ENCODE results near the gene RPH3AL.
"Not testable (repeated sequence)": the region's sequence is repeated elsewhere in the genome, so short reads cannot be mapped to it uniquely, and the experiment has no call there.

Gene RPH3AL

DNA sequence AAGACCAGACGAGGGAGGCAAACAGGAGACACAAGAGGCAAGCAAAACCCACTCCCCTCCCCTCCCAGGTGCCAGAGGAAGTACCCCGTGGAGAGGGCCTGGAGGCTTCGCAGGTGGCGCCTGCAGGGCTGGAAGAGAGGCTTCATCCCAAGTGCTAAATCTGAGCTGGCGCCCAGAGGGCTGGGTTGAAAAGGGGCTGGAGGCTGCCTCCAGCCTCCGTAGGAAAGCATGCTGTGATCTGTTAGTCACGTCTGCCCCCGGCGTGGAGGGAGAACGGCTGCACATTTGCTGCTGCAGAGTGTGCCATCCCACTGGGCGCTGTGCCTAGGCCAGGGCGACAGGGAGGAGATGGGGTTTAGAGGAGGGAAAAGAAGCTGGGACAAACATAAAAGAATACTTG, 16.9 kb downstream of the RPH3AL start:
- no peak for DNase-seq

DNA sequence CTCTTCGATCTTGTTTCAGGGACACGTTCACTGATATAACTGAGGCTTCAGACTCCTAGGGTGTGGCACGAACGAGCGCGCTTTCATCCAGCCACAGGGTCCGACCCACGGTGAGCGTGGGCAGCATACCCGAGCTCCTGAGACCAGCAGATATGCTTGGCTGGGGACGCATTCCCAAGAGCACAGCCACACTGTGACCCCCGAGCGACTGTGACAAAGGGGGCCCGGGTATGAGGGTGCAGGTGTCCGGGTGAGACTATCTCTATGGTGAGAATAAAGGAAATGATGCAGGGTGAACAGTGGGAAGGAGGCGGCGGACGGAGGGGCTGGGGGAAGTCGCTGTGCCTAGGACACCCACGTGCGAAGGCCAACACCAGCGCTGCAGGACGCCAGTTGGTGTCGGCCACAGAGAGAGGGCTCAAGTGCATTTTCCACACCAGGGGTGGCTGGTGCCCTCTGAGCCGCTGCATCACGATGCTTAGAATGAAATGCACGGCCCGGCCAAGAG, 17.6 kb downstream of the RPH3AL start:
- DNase-seq: no peak

DNA sequence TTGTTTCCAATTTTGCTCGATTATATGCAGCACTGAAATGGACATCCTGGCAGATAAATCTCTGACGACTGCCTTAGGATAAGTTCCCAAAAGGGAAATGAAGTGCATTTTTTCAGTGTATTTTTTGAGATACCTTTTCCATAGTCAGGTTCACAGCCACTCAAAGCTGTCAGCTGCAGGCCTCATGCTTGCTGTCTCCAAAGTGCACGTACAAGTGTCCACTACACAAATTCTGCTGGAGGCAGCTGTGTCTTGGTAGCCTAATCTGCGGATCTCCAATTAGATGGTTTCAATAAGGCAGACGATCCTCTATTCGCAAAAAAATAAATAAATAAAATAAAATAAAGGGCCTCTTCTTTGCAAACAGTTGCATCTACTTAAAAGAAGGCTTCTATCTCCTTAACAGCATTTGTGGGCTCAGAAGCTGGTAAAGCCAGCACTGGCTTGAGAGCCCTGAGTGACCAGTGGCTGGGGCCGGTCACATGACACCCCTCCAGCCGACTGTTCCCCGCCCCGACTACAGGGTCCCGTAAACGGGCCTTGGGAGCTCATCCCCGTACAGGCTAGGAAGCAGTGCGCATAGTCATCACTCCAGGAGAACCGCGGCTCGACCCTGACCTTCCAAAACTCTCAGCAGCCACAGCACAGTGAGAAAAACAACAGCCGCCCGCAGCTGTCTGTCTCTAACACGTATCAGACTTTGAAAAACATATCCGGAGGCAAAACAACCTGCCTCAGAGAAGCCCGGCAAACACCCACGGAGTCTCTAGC, 18.8 kb downstream of the RPH3AL start:
- no peak for DNase-seq

DNA sequence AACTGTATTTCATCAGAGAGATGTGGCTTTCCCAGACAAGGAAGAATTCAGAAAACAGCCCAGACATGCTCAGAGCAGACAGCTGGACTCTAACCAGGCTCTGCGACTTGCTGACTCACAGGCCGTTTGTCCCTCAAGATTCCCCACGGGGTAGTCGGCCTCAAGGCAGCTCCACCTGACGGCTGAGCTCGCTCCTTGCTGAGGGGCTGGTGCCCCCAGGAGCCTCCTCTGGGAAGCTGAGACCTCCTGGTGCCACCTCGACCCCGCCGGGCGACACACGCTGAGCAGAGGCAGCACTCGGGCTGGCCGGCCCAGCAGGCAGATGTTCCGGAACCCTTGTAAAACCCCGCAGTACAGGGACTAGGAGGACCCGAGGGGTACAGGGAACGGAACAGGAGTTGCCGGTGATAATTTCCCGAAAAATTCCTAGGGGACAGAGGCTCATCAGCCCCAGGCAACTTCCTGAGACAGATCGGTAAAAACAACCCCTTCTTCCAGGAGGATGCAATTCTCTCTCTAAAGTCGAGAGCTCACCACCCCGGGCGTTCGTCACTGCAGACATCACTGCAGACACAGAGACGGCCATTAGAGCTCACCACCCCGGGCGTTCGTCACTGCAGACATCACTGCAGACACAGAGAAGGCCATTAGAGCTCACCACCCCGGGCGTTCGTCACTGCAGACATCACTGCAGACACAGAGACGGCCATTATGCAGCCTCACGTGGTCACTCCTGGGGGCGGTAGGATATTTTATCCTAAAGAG, 19.9 kb downstream of the RPH3AL start:
- DNase-seq: no peak

DNA sequence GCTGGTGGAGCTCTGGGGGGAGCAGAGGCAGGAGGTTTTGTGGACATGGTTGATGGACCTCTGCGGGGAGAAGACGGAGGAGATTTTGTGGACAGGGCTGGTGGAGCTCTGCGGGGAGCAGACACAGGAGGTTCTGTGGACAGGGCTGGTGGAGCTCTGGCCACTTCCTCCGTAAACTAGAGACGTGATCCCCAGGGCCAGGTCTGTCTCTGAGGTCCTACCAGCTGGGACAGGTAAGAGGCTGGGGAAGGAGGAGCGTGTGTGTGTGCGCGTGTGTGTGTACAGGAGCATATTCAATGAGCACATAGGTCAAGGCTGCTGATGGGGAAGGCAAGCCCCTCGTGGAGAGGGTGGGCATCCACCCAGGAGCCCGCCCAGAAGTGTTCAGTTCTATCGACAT, 20.6 kb downstream of the RPH3AL start:
- no peak for DNase-seq

DNA sequence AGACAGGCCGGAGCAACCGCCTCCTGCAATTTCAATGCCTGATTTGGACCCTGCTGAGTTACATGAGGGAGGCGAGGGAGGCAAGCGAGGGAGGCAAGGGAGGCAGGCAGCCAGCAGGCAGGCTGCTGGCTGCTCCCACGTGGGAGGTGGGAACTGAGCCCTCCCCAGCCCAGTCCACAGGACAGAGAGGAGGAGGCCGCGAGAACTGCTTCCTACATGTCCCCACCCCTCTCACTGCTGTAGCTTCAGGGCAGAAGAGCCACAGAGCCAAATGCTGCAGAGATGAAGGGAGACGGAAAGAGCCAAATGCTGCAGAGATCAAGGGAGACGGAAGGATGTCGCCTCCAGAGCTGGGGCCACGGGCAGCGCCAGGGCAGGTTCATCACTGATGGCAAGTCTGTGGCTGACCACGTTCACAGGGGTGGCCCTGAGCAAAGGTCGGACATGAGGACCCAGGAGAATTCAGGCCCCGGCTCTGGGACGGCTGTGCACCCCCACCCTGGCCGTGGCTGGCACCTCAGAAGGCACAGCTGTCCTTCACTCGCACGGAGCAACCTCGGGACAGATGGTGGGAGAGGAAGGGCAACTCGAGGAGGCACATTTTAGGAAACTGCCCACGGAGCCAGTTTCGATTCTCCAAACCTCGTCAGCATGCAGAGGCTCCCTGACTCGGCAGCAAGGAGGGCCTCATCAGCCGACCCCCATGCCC, 21.5 kb downstream of the RPH3AL start:
- no peak for DNase-seq

DNA sequence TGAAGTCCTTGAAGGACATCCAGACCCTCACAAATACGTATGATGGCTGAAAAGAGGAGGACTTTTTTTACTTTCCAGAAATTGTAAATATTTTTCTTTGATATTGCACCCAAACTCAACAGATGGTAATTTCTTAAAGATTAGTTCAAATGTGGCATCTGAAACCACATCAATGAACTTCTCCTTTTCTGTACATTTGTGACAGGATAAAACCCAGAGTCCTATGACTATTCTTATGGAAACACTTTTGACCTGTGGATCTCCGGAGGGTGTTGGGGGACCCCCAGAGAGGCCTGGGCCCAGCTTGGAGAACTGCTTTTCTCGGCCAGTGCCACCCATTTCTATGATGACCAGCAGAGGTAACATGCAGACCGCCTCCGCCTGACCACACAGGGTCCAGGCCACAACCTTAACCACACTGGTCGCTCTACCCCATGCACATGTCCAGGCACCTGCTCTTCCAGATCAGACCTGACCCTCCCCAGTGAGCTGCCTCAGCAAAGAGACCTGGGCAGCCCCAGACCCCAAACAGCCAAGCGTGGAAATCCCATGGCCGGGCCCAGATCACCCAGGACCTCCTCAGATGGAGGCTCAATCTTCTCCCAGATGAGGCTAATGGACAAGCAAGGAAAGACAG, 22.7 kb downstream of the RPH3AL start:
- DNase-seq: no peak

DNA sequence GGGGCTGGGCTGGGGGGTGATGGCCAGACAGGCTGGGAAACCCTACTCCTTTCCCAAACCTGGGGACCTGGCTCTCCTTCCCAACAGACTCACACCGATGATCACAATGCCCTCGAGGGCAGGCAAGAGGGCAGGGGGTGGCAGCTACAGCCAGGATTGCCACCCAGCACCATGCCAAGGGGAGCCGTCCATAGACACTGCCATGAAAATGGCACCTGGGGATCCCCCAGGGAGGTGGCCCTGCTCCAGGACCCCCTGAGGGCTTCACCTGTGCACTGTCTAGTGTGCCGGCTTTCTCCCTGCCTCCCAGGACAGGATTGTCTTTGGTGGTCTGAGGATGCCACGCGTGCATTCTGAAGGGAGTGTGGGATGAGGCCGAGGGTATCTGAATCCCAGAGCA, 24.6 kb downstream of the RPH3AL start:
- no peak for DNase-seq

DNA sequence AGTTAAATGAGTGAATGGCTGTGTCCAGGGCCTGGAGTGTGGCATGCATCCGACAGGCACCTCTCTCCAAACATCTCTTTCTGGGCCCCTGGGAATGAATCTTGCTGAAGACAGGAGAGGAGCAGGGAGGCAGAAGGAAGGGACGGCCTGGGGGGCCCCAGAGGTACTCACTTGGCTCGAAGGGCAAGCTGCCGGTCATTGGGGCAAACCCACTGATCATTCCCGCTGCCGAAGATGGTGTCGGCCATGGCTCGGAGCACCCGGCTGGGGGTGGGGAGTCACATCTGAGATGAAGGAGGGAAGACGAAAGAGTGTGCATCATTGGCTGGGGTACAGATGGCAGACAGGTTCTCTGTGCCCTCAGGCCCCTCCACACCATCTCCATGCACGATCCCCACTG, 25.3 kb downstream of the RPH3AL start:
- DNase-seq: no peak

DNA sequence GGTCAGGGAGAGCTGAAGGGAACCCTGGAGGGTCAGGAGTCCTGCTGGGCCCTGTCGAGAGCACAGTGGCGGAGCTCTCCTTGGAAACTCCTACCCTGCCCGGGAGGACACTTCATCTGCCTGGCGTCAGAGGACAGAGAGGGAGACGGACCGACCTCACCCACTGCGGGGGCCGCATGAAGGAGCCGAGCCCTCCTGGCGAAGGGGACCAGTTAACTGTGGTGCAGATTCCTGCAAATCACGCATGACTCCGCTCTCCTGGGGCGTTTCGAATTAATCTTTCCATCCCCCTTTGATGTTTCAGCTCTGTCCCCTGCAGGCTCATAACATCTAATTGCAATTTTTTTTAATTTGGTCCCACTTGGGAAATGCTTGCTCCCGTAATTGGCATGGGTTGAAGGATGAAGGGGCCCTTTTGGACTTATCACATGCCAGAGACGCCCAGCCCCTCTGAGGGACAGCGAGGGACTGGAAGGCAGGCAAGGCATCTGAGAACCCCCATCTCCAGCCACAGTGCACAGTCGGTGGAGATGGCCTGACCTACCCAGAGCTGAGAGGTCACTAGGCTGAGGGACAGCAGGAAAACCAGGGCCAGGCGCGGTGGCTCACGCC, 26.5 kb downstream of the RPH3AL start:
- no peak for DNase-seq

DNA sequence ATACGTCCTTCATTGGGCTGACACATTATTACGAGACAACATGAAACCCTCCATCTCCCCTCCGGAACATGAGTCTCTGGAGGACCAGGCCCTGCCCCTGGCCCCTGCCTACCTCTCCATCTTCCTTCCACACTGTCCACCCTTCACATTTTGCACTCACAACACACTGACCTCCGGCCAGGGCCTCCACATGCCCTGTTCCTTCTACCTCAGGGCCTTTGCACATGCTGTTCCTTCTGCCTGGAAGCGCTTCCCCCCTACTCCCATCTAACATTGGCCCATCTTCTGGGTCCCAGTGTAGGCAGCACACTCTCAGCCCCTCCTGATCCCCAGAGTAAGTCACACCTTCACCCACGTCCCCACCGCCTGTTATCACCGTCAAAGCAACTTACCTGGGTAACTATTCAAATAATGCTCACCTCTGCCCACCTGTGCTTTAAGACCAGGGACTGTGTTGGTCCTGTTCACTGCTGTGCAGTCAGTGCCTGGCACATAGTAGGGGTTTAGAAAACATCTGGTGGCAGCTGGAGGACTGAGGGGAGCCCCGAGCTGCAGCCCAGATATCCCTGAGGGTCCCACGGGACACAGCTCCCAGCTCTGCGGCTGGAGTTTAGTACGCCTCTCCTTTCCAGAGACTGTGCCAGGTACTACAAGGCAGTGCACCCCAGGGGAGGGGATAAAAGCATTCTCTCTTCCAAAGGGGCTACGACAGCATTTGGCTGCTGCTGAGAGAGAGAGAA, 27.2 kb downstream of the RPH3AL start:
- no peak for DNase-seq

DNA sequence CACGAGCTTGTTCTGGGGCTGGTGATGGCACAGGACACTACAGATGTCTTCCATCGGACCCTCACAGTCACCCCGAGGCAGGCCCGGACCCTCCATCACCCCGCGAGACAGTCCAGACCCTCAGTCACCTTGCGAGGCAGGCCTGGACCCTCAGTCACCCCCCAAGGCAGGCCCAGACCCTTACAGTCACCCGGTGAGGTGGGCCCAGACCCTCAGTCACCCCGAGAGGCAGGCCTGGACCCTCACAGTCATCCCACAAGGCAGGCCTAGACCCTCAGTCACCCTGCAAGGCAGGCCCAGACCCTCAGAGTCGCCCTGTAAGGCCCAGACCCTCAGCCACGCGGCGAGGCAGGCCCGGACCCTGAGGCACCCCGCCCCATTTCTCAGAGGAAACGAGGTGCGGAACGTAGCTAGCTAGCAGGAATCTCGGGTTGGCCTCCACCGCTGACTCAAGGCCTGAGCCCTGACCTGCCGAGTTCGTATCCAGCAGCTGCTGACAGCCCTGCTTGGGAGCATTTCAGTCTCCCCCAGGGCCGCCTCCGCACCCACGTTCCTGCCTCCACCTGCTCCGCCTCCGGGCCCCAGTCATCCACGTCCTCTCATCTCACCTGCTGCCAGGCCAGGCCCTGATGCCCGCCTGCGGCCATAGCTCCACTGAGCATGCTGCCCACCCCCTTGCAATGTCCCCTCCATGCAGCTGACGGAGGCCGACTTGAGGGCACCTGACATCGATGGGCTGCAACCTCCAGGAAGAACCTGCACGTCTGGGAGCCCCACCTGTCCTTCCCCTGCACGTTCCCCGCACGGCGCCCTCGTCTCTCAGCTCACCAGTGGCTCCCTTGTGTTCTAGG, 28.7 kb downstream of the RPH3AL start:
- DNase-seq: no peak

DNA sequence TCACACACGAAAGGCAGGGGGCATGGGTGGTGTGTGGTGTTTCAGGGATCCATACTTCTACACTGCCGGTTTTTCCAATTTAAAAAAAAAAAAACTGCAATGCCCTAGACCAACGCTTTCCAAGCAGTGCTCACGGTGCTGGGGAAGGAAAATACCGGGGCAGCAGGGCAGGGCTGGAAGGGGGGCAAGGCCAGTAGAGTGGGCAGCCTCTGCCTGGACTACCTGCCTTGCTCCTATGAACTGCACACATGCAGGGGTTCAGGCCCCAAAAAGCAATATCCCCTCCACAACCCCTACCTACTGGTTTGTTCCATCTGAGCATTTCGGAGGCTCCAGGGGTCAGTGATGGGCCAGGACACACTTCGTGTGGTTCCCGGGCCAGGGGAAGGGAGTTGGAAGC, 29.4 kb downstream of the RPH3AL start:
- no peak for DNase-seq

DNA sequence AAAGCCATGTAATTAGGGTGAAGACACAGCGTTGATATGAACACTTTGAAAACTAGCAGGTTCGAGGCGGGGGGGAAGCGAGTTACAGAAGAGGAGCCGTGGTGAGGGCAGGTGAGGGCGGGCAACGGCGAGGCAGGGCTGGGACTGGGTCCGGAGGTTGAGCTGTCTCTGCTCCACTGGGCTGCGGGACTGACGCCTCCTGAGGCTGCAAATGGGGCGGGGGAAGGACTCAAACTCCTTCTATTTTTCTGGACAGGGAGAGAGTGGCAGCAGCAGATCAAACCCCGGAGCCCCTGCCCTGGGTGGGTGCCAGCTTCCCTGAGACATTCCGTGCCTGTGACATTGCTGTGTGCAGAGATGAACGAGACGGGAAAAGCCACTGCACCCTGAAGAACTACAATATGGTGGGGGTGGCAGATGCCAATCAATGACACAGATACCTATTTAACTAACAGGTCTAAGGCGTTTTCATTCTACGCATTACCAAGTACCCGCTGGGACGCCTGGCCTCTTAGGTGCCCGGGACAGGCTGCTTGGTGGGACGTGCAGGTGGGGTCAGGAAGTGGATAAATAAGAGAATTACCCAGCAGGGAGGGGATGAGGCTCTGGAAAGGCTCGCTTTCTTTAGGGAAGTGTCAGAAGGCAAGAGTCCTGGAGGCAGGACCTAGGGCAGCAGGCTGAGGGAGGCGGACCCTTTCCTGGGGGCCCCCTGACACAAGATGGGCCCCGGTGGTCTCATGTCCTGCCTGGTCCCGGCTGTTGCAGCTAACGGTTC, 30.4 kb downstream of the RPH3AL start:
- no peak for DNase-seq

DNA sequence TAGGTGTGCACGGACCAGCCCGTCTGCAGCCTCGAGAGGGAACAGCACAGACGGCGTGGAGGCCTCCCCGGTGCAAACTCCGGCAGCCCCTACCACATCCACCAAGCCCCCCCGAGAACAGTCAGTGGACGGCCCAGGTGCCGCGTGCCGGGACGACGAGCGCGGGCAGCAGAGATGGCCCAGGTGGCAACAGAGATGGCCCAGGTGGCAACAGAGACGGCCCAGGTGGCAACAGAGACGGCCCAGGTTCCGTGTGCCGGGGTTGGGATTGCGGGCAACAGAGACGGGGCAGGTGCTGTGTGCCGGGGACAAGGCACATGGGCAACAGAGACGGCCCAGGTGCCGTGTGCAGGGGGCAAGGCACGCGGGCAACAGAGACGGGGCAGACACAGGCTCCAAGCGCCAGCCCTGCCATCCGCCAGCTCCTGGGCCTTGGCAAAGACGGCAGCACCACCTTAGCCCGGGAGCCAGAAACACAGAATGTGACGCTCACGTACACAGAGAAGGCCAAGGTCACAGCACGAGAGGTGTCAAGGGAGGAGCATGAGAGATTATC, 31.1 kb downstream of the RPH3AL start:
- no peak for DNase-seq

DNA sequence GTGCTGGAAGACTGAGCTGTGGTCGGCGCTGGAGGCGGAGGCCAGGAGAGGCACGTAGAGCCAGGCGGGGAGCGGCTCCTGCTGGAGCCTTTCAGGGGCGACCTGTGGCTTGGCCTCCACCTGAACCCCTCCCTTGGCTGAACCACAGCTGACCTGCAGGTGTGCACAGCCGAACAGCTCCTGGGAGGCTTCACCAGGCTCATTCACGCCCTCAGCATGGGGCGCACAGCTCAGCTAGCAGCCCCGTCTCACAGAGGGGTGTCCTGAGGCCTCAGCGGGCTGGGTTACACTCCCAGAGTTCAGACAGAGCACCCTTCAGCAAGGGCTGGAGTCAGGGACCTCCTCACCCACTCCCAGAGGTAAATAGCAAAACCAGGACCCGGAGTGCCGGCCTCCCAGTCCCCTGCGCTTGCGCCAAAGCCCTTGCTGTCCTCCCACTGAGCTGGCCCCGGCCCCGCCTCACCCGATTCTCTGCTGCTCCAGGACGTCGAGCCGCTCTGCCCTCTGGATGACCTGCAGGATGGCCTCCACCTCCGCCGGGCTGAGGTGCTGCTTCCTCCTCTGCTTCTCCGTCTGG, 31.7 kb downstream of the RPH3AL start:
- no peak for DNase-seq

DNA sequence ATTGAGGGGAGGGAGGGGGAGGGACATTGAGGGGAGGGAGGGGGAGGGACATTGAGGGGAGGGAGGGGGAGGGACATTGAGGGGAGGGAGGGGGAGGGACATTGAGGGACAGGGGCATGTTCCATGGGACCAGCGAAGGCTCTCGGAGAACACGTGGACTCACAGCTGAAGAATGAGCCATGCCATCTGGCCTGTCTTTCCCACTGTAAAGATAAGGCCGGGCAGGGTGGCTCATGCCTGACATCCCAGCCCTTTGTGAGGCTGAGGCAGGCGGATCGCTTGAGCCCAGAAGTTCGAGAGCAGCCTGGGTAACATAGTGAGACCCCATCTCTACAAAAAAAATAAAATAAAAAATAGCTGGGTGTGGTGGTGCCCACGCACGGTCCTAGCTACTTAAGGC, 32.5 kb downstream of the RPH3AL start:
- no peak for DNase-seq

DNA sequence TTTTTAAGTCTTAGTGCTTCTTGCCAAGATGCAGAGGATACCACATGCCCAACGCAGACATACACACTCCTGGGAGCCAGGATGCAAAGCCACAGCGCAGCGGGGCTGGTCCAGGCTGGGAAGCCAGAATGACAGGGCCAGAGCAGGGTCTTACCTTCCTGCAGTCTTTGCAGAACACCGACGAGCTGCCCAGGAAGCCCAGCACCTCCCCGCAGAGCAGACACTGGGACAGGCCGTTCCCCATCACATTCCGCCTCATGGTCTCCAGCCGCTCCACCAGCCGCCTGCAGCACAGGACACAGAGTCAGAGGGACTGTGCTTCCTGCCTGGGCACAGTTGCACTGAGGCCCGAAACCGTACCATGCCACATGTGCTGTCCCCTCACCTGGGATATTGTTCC, 33.3 kb downstream of the RPH3AL start:
- DNase-seq: no peak

DNA sequence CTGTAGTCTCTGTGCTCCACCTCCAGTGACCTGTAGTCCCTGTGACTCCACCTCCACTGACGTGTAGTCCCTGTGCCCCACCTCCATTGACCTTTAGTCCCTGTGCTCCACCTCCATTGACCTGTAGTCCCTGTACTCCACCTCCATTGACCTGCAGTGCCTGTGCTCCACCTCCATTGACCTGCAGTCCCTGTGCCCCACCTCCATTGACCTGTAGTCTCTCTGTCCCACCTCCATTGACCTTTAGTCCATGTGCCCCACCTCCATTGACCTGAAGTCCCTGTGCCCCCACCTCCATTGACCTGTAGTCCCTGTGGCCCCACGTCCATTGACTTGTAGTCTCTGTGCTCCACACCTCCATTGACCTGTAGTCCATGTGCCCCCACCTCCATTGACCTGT, 35.5 kb downstream of the RPH3AL start:
- not testable (repeated sequence) for DNase-seq
